ENCODE measurements around the gene EXOC3L2.
A peak's percentile ranks its signal among the peaks of the same experiment; 100 is the strongest.
"Not testable (repeated sequence)": the region's sequence is repeated elsewhere in the genome, so short reads cannot be mapped to it uniquely, and the experiment has no call there.

EXOC3L2 gene

GRCh38 chr19:45255611-45256157 lies 10.5 kb upstream of the EXOC3L2 start:
- DNase-seq (ENCODE audit: low spot score): no peak

- DNase-seq (ENCODE audit: low spot score): no peak
Observed at GRCh38 chr19:45254044-45254531, 8.9 kb upstream of the EXOC3L2 start.

- no peak for DNase-seq (ENCODE audit: low spot score)
Observed at GRCh38 chr19:45253396-45254027, 8.3 kb upstream of the EXOC3L2 start.

- no peak for DNase-seq (ENCODE audit: low spot score)
Observed at GRCh38 chr19:45251452-45252354, 6.5 kb upstream of the EXOC3L2 start.

- peak; percentile 19 for DNase-seq (ENCODE audit: low spot score)
Observed at GRCh38 chr19:45250832-45251451, 5.7 kb upstream of the EXOC3L2 start, which contains the start of gene MARK4. MARK4 (plus strand) TSS chr19:45251271; CDS start chr19:45251589, 318 bp downstream.

GRCh38 chr19:45250216-45250831 lies 5.1 kb upstream of the EXOC3L2 start:
- DNase-seq (ENCODE audit: low spot score): no peak

GRCh38 chr19:45249261-45250033 lies 4.2 kb upstream of the EXOC3L2 start:
- DNase-seq (ENCODE audit: low spot score): no peak

- DNase-seq (ENCODE audit: low spot score): no peak
Observed at GRCh38 chr19:45247136-45247535, 1.9 kb upstream of the EXOC3L2 start.

GRCh38 chr19:45245826-45246225 lies 619 bp upstream of the EXOC3L2 start:
- no peak for DNase-seq (ENCODE audit: low spot score)

- DNase-seq (ENCODE audit: low spot score): no peak
Observed at GRCh38 chr19:45244133-45244794, 943 bp downstream of the EXOC3L2 start.

- DNase-seq (ENCODE audit: low spot score): no peak
Observed at GRCh38 chr19:45243144-45243732, 2.0 kb downstream of the EXOC3L2 start.

- DNase-seq (ENCODE audit: low spot score): no peak
Observed at GRCh38 chr19:45238556-45238955, 6.7 kb downstream of the EXOC3L2 start.

- no peak for DNase-seq (ENCODE audit: low spot score)
Observed at GRCh38 chr19:45235485-45235884, 9.7 kb downstream of the EXOC3L2 start.

- no peak for DNase-seq (ENCODE audit: low spot score)
Observed at GRCh38 chr19:45234089-45234869, 10.9 kb downstream of the EXOC3L2 start.

GRCh38 chr19:45231891-45232290 lies 13.3 kb downstream of the EXOC3L2 start:
- DNase-seq (ENCODE audit: low spot score): no peak

- DNase-seq (ENCODE audit: low spot score): not testable (repeated sequence)
Observed at GRCh38 chr19:45229056-45229455, 16.2 kb downstream of the EXOC3L2 start.

GRCh38 chr19:45224645-45225044 lies 20.6 kb downstream of the EXOC3L2 start:
- DNase-seq (ENCODE audit: low spot score): no peak

GRCh38 chr19:45223879-45224278 lies 21.3 kb downstream of the EXOC3L2 start:
- DNase-seq (ENCODE audit: low spot score): no peak

GRCh38 chr19:45222724-45223123 lies 22.5 kb downstream of the EXOC3L2 start:
- no peak for DNase-seq (ENCODE audit: low spot score)
